ENCODE results near the gene SH3BP2.

SH3BP2 gene

DNA sequence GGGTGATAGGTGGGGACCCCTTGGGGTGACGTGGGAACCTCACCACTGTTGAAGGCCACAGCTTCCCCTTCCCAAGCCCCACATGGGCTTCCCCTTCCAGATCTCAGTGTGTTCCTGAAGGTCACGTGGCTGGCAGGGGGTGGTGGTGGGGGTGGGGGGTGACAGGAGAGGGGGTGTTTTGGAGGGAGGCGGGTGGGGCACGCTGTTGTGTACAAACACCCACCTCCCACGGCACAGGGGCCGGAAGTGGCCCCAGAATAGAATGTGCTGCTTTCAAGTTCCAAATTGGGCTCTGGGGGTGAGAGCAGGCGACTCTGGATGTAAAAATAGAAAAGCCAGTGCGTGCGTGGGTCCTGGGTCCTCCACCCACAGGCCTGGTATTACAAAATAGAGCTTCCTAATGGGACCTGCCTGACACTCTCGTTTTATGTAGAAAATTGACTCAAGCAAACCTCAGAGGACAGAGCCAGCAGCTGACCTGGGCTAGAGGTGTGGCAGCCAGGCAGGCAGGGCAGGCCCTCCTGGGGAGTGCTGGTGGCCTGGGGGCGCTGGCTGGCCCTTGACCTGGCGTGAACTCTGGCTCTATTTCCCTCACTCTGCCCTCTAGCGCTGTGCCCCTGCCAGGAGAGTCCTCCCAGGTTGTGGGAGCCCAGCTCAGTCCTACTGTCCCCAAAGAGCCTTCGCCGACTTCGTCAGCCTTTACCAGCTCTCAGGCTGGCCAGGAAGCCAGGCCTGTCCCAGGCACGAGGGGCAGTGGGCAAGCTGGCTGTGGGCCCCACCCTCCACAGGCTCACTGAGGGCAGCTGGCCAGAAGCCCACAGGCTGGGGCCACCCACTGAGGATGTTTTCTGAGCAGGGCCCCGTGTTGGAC lies 5.4 kb upstream of the SH3BP2 start:
- Histone ChIP-seq H4K20me1 (ENCODE audit: insufficient read depth, low read length, poor library complexity, severe bottlenecking) (no peaks in the 10 kb centered on the region), H3K9me3 (ENCODE audit: insufficient read depth, low read depth, low read length) (no peaks in the 10 kb centered on the region; the same call in 1 of the 2 replicates), H3K27me3 (ENCODE audit: insufficient read depth, low read length, poor library complexity, severe bottlenecking) (no peaks in the 10 kb centered on the region), H3K4me2 (ENCODE audit: low read depth, low read length, poor library complexity, severe bottlenecking) (no peak overlapping the region), H3K4me1 (ENCODE audit: insufficient read depth, low read length, poor library complexity, severe bottlenecking) (peaks cover 25% of the 10 kb centered on the region), H3K9ac (ENCODE audit: low read depth, low read length, poor library complexity, severe bottlenecking) (no peak overlapping the region), H2AFZ (ENCODE audit: low read length) (no peak overlapping the region), H3K9me2 (replicated peaks; ENCODE audit: low read depth, low read length) (no peaks in the 10 kb centered on the region), H3K36me3 (ENCODE audit: insufficient read depth, low read length) (no peaks in the 10 kb centered on the region), H3K4me3 (ENCODE audit: low read length, poor library complexity, severe bottlenecking) (no peak overlapping the region), H3K79me2 (ENCODE audit: insufficient read depth, low read length) (no peaks in the 10 kb centered on the region), H3F3A (ENCODE audit: low read depth) (no peaks in the 10 kb centered on the region)
- TF ChIP-seq, protein P1, sequence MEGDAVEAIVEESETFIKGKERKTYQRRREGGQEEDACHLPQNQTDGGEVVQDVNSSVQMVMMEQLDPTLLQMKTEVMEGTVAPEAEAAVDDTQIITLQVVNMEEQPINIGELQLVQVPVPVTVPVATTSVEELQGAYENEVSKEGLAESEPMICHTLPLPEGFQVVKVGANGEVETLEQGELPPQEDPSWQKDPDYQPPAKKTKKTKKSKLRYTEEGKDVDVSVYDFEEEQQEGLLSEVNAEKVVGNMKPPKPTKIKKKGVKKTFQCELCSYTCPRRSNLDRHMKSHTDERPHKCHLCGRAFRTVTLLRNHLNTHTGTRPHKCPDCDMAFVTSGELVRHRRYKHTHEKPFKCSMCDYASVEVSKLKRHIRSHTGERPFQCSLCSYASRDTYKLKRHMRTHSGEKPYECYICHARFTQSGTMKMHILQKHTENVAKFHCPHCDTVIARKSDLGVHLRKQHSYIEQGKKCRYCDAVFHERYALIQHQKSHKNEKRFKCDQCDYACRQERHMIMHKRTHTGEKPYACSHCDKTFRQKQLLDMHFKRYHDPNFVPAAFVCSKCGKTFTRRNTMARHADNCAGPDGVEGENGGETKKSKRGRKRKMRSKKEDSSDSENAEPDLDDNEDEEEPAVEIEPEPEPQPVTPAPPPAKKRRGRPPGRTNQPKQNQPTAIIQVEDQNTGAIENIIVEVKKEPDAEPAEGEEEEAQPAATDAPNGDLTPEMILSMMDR (conservative IDR thresholded peaks at IDR 0.05; ENCODE audit: low read length): no peak
- no peak for TF ChIP-seq EZH2phosphoT487 (IDR thresholded peaks at IDR 0.05; ENCODE audit: borderline replicate concordance)

DNA sequence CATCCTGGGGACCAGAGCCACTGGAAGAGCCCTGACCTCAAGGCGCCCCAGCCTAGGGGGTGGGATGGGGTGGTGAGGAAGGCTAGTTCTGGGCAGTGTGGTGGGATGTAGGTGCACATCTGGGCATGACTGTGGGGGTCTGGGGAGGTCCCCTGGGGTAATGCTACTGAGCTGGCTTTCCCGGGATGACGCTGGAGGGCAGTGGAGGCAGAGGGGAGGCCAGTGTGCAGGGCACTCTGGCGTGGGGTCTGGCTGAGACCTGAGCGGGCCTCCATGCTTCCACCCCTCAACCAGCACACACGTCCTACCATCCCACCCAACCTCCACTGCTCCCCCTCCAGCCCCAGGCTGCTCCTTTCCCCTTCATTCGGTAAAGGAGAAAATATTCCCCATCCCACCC lies 4.8 kb upstream of the SH3BP2 start:
- TF ChIP-seq, protein P1 (conservative IDR thresholded peaks at IDR 0.05; ENCODE audit: low read length): no peak
- no peak for TF ChIP-seq EZH2phosphoT487 (IDR thresholded peaks at IDR 0.05; ENCODE audit: borderline replicate concordance)
- no peak overlapping the region for H2AFZ ChIP-seq (ENCODE audit: low read length)
- peaks cover 27% of the 10 kb centered on the region for H3K4me1 ChIP-seq (ENCODE audit: insufficient read depth, low read length, poor library complexity, severe bottlenecking)
- no peaks in the 10 kb centered on the region for H3K79me2 ChIP-seq (ENCODE audit: insufficient read depth, low read length)
- no peaks in the 10 kb centered on the region for H3K9me2 ChIP-seq (replicated peaks; ENCODE audit: low read depth, low read length)
- no peak overlapping the region for H3K4me3 ChIP-seq (ENCODE audit: low read length, poor library complexity, severe bottlenecking)
- H3K9me3 ChIP-seq (ENCODE audit: insufficient read depth, low read depth, low read length): no peaks in the 10 kb centered on the region; the same call in 1 of the 2 replicates
- H3K27me3 ChIP-seq (ENCODE audit: insufficient read depth, low read length, poor library complexity, severe bottlenecking): no peaks in the 10 kb centered on the region
- H3K36me3 ChIP-seq (ENCODE audit: insufficient read depth, low read length): no peaks in the 10 kb centered on the region
- H3K9ac ChIP-seq (ENCODE audit: low read depth, low read length, poor library complexity, severe bottlenecking): no peak overlapping the region
- no peaks in the 10 kb centered on the region for H4K20me1 ChIP-seq (ENCODE audit: insufficient read depth, low read length, poor library complexity, severe bottlenecking)
- no peak overlapping the region for H3K4me2 ChIP-seq (ENCODE audit: low read depth, low read length, poor library complexity, severe bottlenecking)
- H3F3A ChIP-seq (ENCODE audit: low read depth): no peaks in the 10 kb centered on the region

DNA sequence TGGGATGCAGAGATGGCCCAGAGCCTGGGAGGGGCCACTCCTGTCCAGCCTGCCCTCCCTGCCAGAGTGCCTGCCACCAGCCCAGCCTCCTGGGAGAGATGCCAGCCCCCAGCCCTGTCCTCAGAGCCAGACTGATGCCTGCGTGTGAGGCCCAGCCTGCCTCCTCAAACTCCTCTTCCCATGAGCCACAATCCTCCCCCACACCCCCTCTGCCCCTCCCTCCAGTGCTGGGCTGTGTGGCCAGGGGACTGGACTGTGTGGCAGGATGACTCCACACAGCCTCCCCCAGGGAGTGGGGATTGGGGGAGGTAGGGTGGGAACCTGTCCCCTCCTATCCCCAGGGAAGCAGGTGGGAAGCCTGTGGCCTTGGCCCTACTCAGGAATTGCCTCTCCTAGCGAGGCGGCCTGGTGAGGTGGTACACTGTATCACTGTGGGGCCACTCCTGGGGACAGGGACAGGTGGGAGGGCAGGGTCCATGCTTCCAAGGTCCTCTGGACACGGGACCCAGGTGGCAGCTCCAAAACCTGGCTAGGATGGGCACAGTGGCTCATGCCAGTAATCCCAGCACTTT lies 4.3 kb upstream of the SH3BP2 start:
- H3F3A ChIP-seq (ENCODE audit: low read depth): no peaks in the 10 kb centered on the region
- no peaks in the 10 kb centered on the region for H3K27me3 ChIP-seq (ENCODE audit: insufficient read depth, low read length, poor library complexity, severe bottlenecking)
- no peaks in the 10 kb centered on the region for H3K79me2 ChIP-seq (ENCODE audit: insufficient read depth, low read length)
- no peaks in the 10 kb centered on the region; the same call in 1 of the 2 replicates for H3K9me3 ChIP-seq (ENCODE audit: insufficient read depth, low read depth, low read length)
- H2AFZ ChIP-seq (ENCODE audit: low read length): no peak overlapping the region
- H3K9ac ChIP-seq (ENCODE audit: low read depth, low read length, poor library complexity, severe bottlenecking): no peak overlapping the region
- peaks cover 27% of the 10 kb centered on the region for H3K4me1 ChIP-seq (ENCODE audit: insufficient read depth, low read length, poor library complexity, severe bottlenecking)
- no peak overlapping the region for H3K4me3 ChIP-seq (ENCODE audit: low read length, poor library complexity, severe bottlenecking)
- no peak overlapping the region for H3K4me2 ChIP-seq (ENCODE audit: low read depth, low read length, poor library complexity, severe bottlenecking)
- H3K9me2 ChIP-seq (replicated peaks; ENCODE audit: low read depth, low read length): no peaks in the 10 kb centered on the region
- no peaks in the 10 kb centered on the region for H4K20me1 ChIP-seq (ENCODE audit: insufficient read depth, low read length, poor library complexity, severe bottlenecking)
- H3K36me3 ChIP-seq (ENCODE audit: insufficient read depth, low read length): no peaks in the 10 kb centered on the region
- no peak for TF ChIP-seq EZH2phosphoT487 (IDR thresholded peaks at IDR 0.05; ENCODE audit: borderline replicate concordance)
- TF ChIP-seq, protein P1 (conservative IDR thresholded peaks at IDR 0.05; ENCODE audit: low read length): no peak
